Trophoblast cell (in vitro differentiated cells and primary cell): ENCODE results near the gene ANO2.

ENCODE experiments used
- DNase-seq, 2 donors: peaks; one replicate each; pipeline ENCODE4 v3.0.0-alpha.2; 2016
- H2AFZ ChIP-seq: 2 replicates; pipeline ENCODE4 v1.6.1; 2013; ENCODE audit warnings: low read length, moderate library complexity, mild to moderate bottlenecking; ENCODE audit not compliant: insufficient read depth, poor library complexity
- H2AK5ac ChIP-seq: 2 replicates; pipeline ENCODE4 v1.6.1; 2013; ENCODE audit warnings: mild to moderate bottlenecking, low read length
- H2BK120ac ChIP-seq: 2 replicates; pipeline ENCODE4 v1.6.1; 2013; ENCODE audit warnings: low read length, mild to moderate bottlenecking, moderate library complexity; ENCODE audit not compliant: insufficient read depth, poor library complexity
- H2BK12ac ChIP-seq: 2 replicates; pipeline ENCODE4 v1.6.1; 2013; ENCODE audit warnings: mild to moderate bottlenecking, low read length, moderate library complexity
- H2BK5ac ChIP-seq: 2 replicates; pipeline ENCODE4 v1.6.1; 2013; ENCODE audit warnings: low read length, low read depth, moderate library complexity, mild to moderate bottlenecking; ENCODE audit not compliant: poor library complexity
- H3K14ac ChIP-seq: 2 replicates; pipeline ENCODE4 v1.6.1; 2013; ENCODE audit warnings: mild to moderate bottlenecking, low read length
- H3K18ac ChIP-seq: 2 replicates; pipeline ENCODE4 v1.6.1; 2013; ENCODE audit warnings: mild to moderate bottlenecking, low read length
- H3K23ac ChIP-seq: 2 replicates; pipeline ENCODE4 v1.6.1; 2013; ENCODE audit warnings: low read length
- H3K27ac ChIP-seq: 2 replicates; pipeline ENCODE4 v1.5.1; 2013; ENCODE audit warnings: low read depth, mild to moderate bottlenecking, inconsistent platforms, low read length, moderate library complexity
- H3K27me3 ChIP-seq: 2 replicates; pipeline ENCODE4 v1.6.1; 2013; ENCODE audit warnings: inconsistent platforms, mild to moderate bottlenecking, low read length, moderate library complexity; ENCODE audit not compliant: insufficient read depth
- H3K36me3 ChIP-seq, 2 experiments: 1 replicate in 1 of 2; 2 replicates in 1 of 2; pipeline ENCODE4 v1.6.1; 2013; ENCODE audit warnings: low read length in 2 of 2, mild to moderate bottlenecking in 2 of 2, moderate library complexity in 1 of 2; ENCODE audit not compliant: insufficient read depth in 2 of 2, control insufficient read depth in 1 of 2
- H3K4ac ChIP-seq: 2 replicates; pipeline ENCODE4 v1.6.1; 2013; ENCODE audit warnings: low read depth, mild to moderate bottlenecking, low read length, moderate library complexity
- H3K4me1 ChIP-seq, 2 experiments: 1 replicate in 1 of 2; 2 replicates in 1 of 2; pipeline ENCODE4 v1.6.1; 2013; ENCODE audit warnings: low read length in 2 of 2, mild to moderate bottlenecking in 2 of 2, moderate library complexity in 1 of 2; ENCODE audit not compliant: insufficient read depth in 2 of 2, control insufficient read depth in 1 of 2
- H3K4me2 ChIP-seq: 2 replicates; pipeline ENCODE4 v1.6.1; 2013; ENCODE audit warnings: inconsistent platforms, mild to moderate bottlenecking, low read length, moderate library complexity
- H3K4me3 ChIP-seq: 2 replicates; pipeline ENCODE4 v1.5.1; 2013; ENCODE audit warnings: mild to moderate bottlenecking, low read depth, low read length, inconsistent platforms
- H3K79me1 ChIP-seq: one replicate; pipeline ENCODE4 v1.6.1; 2013; ENCODE audit warnings: low read length
- H3K79me2 ChIP-seq: 2 replicates; pipeline ENCODE4 v1.6.1; 2013; ENCODE audit warnings: low read length, mild to moderate bottlenecking; ENCODE audit not compliant: control insufficient read depth, insufficient read depth, poor library complexity
- H3K9ac ChIP-seq: 2 replicates; pipeline ENCODE4 v1.6.1; 2013; ENCODE audit warnings: mild to moderate bottlenecking, low read length
- H3K9me3 ChIP-seq: 2 replicates; pipeline ENCODE4 v1.6.1; 2013; ENCODE audit warnings: low read depth, mild to moderate bottlenecking, control low read depth, inconsistent platforms, low read length; ENCODE audit not compliant: insufficient read depth
- H4K12ac ChIP-seq: 2 replicates; pipeline ENCODE4 v1.6.1; 2013; ENCODE audit warnings: low read depth, mild to moderate bottlenecking, low read length, moderate library complexity
- H4K8ac ChIP-seq: 2 replicates; pipeline ENCODE4 v1.6.1; 2013; ENCODE audit warnings: low read depth, mild to moderate bottlenecking, low read length, moderate library complexity
- H4K91ac ChIP-seq: one replicate; pipeline ENCODE4 v1.6.1; 2013; ENCODE audit warnings: low read depth, mild to moderate bottlenecking, low read length, moderate library complexity
- WGBS: extraction: QIAGEN DNeasy Blood & Tissue Kit; methylation state at CpG from one replicate; pipeline ENCODE4 v1.1.7; 2013; ENCODE audit warnings: missing lambda C conversion rate; ENCODE audit not compliant: insufficient read length, insufficient coverage; ENCODE audit errors: extremely low coverage; 5-methylcytosine and 5-hydroxymethylcytosine counted together

The ANO2 gene

DNA sequence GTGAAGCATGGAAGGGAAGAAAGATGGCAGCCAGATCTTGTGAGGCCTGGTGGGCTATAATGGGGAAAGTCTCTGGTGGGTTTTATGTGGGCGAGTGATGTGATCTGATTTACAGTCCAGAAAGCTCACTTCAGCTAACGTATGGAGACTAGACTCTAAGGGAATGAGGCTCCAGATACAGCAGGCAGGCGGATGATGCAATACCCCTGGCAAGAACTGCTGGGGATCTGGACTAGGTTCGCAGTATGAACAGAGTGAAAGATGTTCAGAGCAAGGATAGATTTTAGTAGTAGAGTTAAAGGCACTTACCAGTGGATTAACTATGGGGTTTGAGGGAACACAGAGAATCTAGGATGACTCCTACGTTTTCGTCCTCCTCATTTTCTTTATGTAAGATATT is 253.1 kb downstream of the ANO2 start:
- H3K14ac ChIP-seq: no peak overlapping the region
- no peak overlapping the region for H2BK5ac ChIP-seq
- H3K36me3 ChIP-seq: no peaks in the 10 kb centered on the region
- H3K23ac ChIP-seq: no peak overlapping the region
- no peaks in the 10 kb centered on the region for H3K79me1 ChIP-seq
- H3K18ac ChIP-seq: no peak overlapping the region
- H3K4ac ChIP-seq: no peak overlapping the region
- no peaks in the 10 kb centered on the region for H3K4me1 ChIP-seq
- no peak overlapping the region for H3K4me2 ChIP-seq
- no peak overlapping the region for H3K4me3 ChIP-seq
- H2AK5ac ChIP-seq: no peak overlapping the region
- no peak overlapping the region for H4K12ac ChIP-seq
- no peak overlapping the region for H3K9ac ChIP-seq
- WGBS: no CpG with 5 or more reads among the region's 6 CpGs
- DNase-seq: no peak
- H3K27ac ChIP-seq: no peak overlapping the region
- H4K8ac ChIP-seq: no peak overlapping the region
- H3K27me3 ChIP-seq: no peaks in the 10 kb centered on the region
- H2BK12ac ChIP-seq: no peak overlapping the region
- no peak overlapping the region for H4K91ac ChIP-seq
- peaks cover 2% of the 10 kb centered on the region for H3K9me3 ChIP-seq
- H3K79me2 ChIP-seq: no peaks in the 10 kb centered on the region
- no peak overlapping the region for H2AFZ ChIP-seq
- no peak overlapping the region for H2BK120ac ChIP-seq

DNA sequence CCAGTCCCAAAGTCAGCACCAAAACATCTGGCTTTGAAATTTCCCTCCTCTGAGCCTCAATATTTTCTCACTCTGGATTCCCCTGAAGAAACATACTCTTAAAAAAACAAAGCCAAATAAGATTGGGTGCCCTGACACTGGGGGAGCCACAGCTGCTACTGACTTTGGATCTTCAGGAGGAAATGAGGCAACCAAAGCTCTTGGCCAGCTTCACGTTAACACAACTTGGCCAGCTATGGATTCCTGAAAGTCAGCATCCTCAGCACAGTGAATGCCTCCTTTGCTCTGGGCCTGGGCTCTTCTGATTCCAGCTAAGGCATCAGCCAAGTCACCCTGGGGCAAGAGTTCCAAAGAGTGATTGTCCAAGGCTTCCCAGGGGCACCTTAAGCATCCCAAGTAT is 254.8 kb downstream of the ANO2 start:
- Histone ChIP-seq H3K4ac (no peak overlapping the region), H3K4me2 (no peak overlapping the region), H2BK5ac (no peak overlapping the region), H3K9ac (no peak overlapping the region), H3K79me2 (no peaks in the 10 kb centered on the region), H3K79me1 (no peaks in the 10 kb centered on the region), H2BK120ac (no peak overlapping the region), H3K14ac (no peak overlapping the region), H4K8ac (no peak overlapping the region), H2AFZ (no peak overlapping the region), H2AK5ac (no peak overlapping the region), H3K23ac (no peak overlapping the region), H3K36me3 (no peaks in the 10 kb centered on the region), H3K4me1 (no peaks in the 10 kb centered on the region), H3K18ac (no peak overlapping the region), H4K12ac (no peak overlapping the region), H3K27ac (no peak overlapping the region), H3K27me3 (no peaks in the 10 kb centered on the region), H2BK12ac (no peak overlapping the region), H3K9me3 (peaks cover 2% of the 10 kb centered on the region), H4K91ac (no peak overlapping the region), H3K4me3 (no peak overlapping the region)
- no CpG with 5 or more reads among the region's 1 CpG for WGBS
- no peak for DNase-seq

DNA sequence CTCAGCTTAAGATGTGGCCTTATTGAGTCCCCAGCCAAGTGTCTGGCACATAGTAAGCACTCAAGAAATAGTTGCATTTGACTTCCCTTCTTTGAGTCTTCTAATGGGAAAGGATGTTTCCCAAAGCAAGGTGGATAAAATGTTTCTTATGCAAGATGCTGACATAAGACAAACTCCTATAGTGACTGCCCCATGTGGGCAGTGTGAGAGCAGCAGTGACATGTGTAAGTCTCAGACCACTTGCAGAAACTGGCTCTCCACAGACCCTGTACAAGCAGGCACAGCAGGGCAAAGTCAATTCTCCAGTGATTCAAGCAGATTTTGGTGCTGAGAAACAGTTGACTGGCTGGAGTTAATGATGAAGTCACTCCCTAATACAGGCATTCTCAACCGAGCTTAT is 255.3 kb downstream of the ANO2 start:
- no peak overlapping the region for H3K9ac ChIP-seq
- no peak overlapping the region for H2BK5ac ChIP-seq
- no peak overlapping the region for H3K14ac ChIP-seq
- H3K9me3 ChIP-seq: peaks cover 2% of the 10 kb centered on the region
- no peak overlapping the region for H3K23ac ChIP-seq
- H3K79me2 ChIP-seq: no peaks in the 10 kb centered on the region
- no peaks in the 10 kb centered on the region for H3K79me1 ChIP-seq
- no peak for DNase-seq
- H3K36me3 ChIP-seq: no peaks in the 10 kb centered on the region
- no peak overlapping the region for H4K12ac ChIP-seq
- H2AK5ac ChIP-seq: no peak overlapping the region
- no peak overlapping the region for H3K4ac ChIP-seq
- H4K91ac ChIP-seq: no peak overlapping the region
- WGBS: no CpG with 5 or more reads among the region's 1 CpG
- no peak overlapping the region for H3K4me3 ChIP-seq
- no peak overlapping the region for H3K4me2 ChIP-seq
- H3K27ac ChIP-seq: no peak overlapping the region
- H2BK12ac ChIP-seq: no peak overlapping the region
- no peaks in the 10 kb centered on the region for H3K4me1 ChIP-seq
- no peak overlapping the region for H3K18ac ChIP-seq
- H3K27me3 ChIP-seq: no peaks in the 10 kb centered on the region
- H4K8ac ChIP-seq: no peak overlapping the region
- H2AFZ ChIP-seq: no peak overlapping the region
- no peak overlapping the region for H2BK120ac ChIP-seq

DNA sequence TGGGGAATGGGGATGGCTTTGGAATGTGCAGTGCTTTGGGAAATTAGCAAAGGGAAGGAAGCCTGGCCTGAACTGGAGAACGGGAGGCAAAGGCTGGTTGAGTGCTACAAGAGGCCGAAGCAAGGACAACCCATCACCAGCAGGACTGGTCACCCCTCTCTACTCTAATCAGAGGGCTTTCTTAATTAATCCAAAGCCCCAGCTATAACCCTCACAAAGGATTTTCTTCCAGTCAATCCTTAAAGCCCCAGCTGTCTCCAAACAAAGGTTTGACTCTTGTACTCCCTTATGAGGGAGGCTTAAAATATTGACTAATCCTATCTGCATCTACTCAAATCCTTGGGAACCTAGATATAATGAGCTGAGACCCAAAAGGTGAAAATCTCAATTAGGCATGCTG is 256.8 kb downstream of the ANO2 start:
- H3K27me3 ChIP-seq: no peaks in the 10 kb centered on the region
- H4K8ac ChIP-seq: no peak overlapping the region
- H3K4me2 ChIP-seq: no peak overlapping the region
- no peak overlapping the region for H2BK120ac ChIP-seq
- H2BK12ac ChIP-seq: no peak overlapping the region
- no peaks in the 10 kb centered on the region for H3K79me1 ChIP-seq
- no peak overlapping the region for H2BK5ac ChIP-seq
- H2AK5ac ChIP-seq: no peak overlapping the region
- no peak overlapping the region for H3K23ac ChIP-seq
- no peak overlapping the region for H3K14ac ChIP-seq
- no peak overlapping the region for H3K18ac ChIP-seq
- H3K4me1 ChIP-seq: no peaks in the 10 kb centered on the region
- H3K4ac ChIP-seq: no peak overlapping the region
- H3K9ac ChIP-seq: no peak overlapping the region
- H3K79me2 ChIP-seq: no peaks in the 10 kb centered on the region
- H3K27ac ChIP-seq: no peak overlapping the region
- no peak overlapping the region for H4K12ac ChIP-seq
- H3K36me3 ChIP-seq: no peaks in the 10 kb centered on the region
- no peak overlapping the region for H3K4me3 ChIP-seq
- H4K91ac ChIP-seq: no peak overlapping the region
- DNase-seq: no peak
- WGBS: no CpG with 5 or more reads among the region's 2 CpGs
- no peak overlapping the region for H2AFZ ChIP-seq
- no peaks in the 10 kb centered on the region for H3K9me3 ChIP-seq
